GM19025 (cell line): ENCODE data around the gene LRRC74A.
"Not testable (repeated sequence)": the region's sequence is repeated elsewhere in the genome, so short reads cannot be mapped to it uniquely, and the experiment has no call there.

ENCODE experiments used
- ATAC-seq: cut with Tn5 transposase; IDR thresholded peaks from one replicate; pipeline ENCODE4 v1.9.1; 2021; ENCODE audit warnings: mild to moderate bottlenecking, low read depth, moderate library complexity; ENCODE audit not compliant: unreplicated experiment

The LRRC74A gene

GRCh38 chr14:76883447-76883846 is 57.2 kb downstream of the LRRC74A start:
- ATAC-seq, result no peak

GRCh38 chr14:76884394-76884793 is 58.2 kb downstream of the LRRC74A start:
- no peak for ATAC-seq

- ATAC-seq, result no peak
Observed at GRCh38 chr14:76884853-76885276, 58.7 kb downstream of the LRRC74A start.

- ATAC-seq, result no peak
Observed at GRCh38 chr14:76887191-76887590, 61.0 kb downstream of the LRRC74A start.

GRCh38 chr14:76891391-76891790 is 65.2 kb downstream of the LRRC74A start:
- no peak for ATAC-seq

GRCh38 chr14:76894308-76894707 is 68.1 kb downstream of the LRRC74A start:
- ATAC-seq, result no peak

- ATAC-seq, result not testable (repeated sequence)
Observed at GRCh38 chr14:76898006-76898405, 71.8 kb downstream of the LRRC74A start.

GRCh38 chr14:76900682-76901081 is 74.5 kb downstream of the LRRC74A start:
- no peak for ATAC-seq

- no peak for ATAC-seq
Observed at GRCh38 chr14:76901171-76902055, 75.2 kb downstream of the LRRC74A start.

GRCh38 chr14:76902591-76902990 is 76.4 kb downstream of the LRRC74A start:
- ATAC-seq, result no peak

GRCh38 chr14:76904100-76904739 is 78.0 kb downstream of the LRRC74A start:
- no peak for ATAC-seq

GRCh38 chr14:76904740-76905569 is 78.7 kb downstream of the LRRC74A start:
- ATAC-seq, result peak; percentile 60

- no peak for ATAC-seq
Observed at GRCh38 chr14:76908834-76909233, 82.6 kb downstream of the LRRC74A start.

- ATAC-seq, result no peak
Observed at GRCh38 chr14:76909266-76909665, 83.1 kb downstream of the LRRC74A start.

- no peak for ATAC-seq
Observed at GRCh38 chr14:76910371-76910890, 84.2 kb downstream of the LRRC74A start.

GRCh38 chr14:76911473-76911872 is 85.3 kb downstream of the LRRC74A start:
- no peak for ATAC-seq

- not testable (repeated sequence) for ATAC-seq
Observed at GRCh38 chr14:76914533-76915081, 88.4 kb downstream of the LRRC74A start.

- no peak for ATAC-seq
Observed at GRCh38 chr14:76916040-76916715, 90.0 kb downstream of the LRRC74A start.

GRCh38 chr14:76917158-76917596 is 91.0 kb downstream of the LRRC74A start:
- ATAC-seq, result no peak
